SK-N-SH (cell line): ENCODE data around the gene MAPK13.

ENCODE experiments used
- CTCF ChIP-seq: fragments of 200-600 bp; sonication (generic); IDR thresholded peaks from 2 replicates; pipeline ENCODE4 v1.6.1; 2017; ENCODE audit warnings: antibody characterized with exemption, mild to moderate bottlenecking, moderate library complexity
- EP300 ChIP-seq, 2 experiments: IDR thresholded peaks; 2 replicates each; pipeline versions ENCODE4 v1.4.0 to v1.6.1; 2012; ENCODE audit warnings: borderline replicate concordance in 1 of 2, low read depth in 1 of 2, low read length in 1 of 2
- GATA2 ChIP-seq: sonication (generic); formaldehyde crosslinking; IDR thresholded peaks from 2 replicates; pipeline ENCODE4 v1.5.0; 2020; ENCODE audit warnings: mild to moderate bottlenecking, missing genetic modification reagents
- JUND ChIP-seq: IDR thresholded peaks from 2 replicates; pipeline ENCODE4 v1.4.0; 2012
- MEF2A ChIP-seq: IDR thresholded peaks from 2 replicates; pipeline ENCODE4 v1.4.0; 2012; ENCODE audit warnings: low read depth, borderline replicate concordance
- NRF1 ChIP-seq: IDR thresholded peaks from 2 replicates; pipeline ENCODE4 v1.6.1; 2012; ENCODE audit warnings: low read depth, mild to moderate bottlenecking, low read length
- POLR2AphosphoS5 ChIP-seq: IDR thresholded peaks from 2 replicates; pipeline ENCODE4 v1.6.1; 2012; ENCODE audit warnings: low read depth, low read length
- RCOR1 ChIP-seq: fragments of 150-350 bp; IDR thresholded peaks from 2 replicates; pipeline ENCODE4 v1.6.1; 2017; ENCODE audit warnings: antibody characterized with exemption, low read length
- RFX5 ChIP-seq: IDR thresholded peaks from 2 replicates; pipeline ENCODE4 v1.6.1; 2012; ENCODE audit warnings: mild to moderate bottlenecking, improper control_type of control experiment, low read length
- SIN3A ChIP-seq: IDR thresholded peaks from 2 replicates; pipeline ENCODE4 v1.6.1; 2012; ENCODE audit warnings: low read depth, mild to moderate bottlenecking, low read length, moderate library complexity, borderline replicate concordance
- USF1 ChIP-seq: IDR thresholded peaks from 2 replicates; pipeline ENCODE4 v1.4.0; 2012; ENCODE audit warnings: low read depth, borderline replicate concordance

- TF ChIP-seq EP300 (IDR thresholded peaks at IDR 0.05; ENCODE audit: borderline replicate concordance in 1 of 2, low read depth in 1 of 2, low read length in 1 of 2) = no peak
- TF ChIP-seq SIN3A = no peak
- no peak for TF ChIP-seq POLR2AphosphoS5
- TF ChIP-seq USF1 = no peak
- TF ChIP-seq CTCF = no peak
- TF ChIP-seq RFX5 = no peak
- TF ChIP-seq RCOR1 = no peak
- no peak for TF ChIP-seq GATA2 (CRISPR knock-in tag)
- TF ChIP-seq NRF1 = no peak
- no peak for TF ChIP-seq JUND
- no peak for TF ChIP-seq MEF2A
Measured at GRCh38 chr6:36171573-36171972, 41.3 kb downstream of the MAPK13 start.
